ENCODE measurements around the gene CDRT15L2.
"Not testable (repeated sequence)": the region's sequence is repeated elsewhere in the genome, so short reads cannot be mapped to it uniquely, and the experiment has no call there.

Gene CDRT15L2

GRCh38 chr17:20579424-20579823 lies at the start of gene CDRT15L2:
CDRT15L2 (plus strand) TSS chr17:20579724; CDS start chr17:20579744, 20 bp downstream.
- H3K36me3 Mint-ChIP-seq (ENCODE audit: low read depth); H3K4me3 Mint-ChIP-seq: not testable (repeated sequence)

DNA sequence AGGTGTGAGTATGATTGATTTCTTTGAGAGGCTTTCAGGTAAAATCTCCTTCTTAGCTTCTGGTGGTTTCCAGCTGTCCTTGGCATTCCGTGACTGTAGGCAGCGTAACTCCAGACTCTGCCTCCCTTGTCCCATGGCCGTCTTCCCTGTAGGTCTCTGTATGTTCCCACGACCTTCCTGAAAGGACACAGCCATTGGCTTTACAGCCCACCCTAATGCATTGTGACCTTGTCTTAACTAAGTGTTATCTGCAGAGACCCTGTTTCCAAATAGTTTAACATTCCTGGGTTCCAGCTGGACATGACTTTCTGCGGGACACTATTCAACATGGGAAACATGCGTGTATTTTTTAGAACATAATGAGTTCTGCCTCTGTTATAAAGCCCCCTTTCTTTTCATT lies 49.4 kb upstream of the CDRT15L2 start:
- Mint-ChIP-seq H3K27ac (peak overlapping the region; percentile 38), H3K4me3 (peak overlapping the region; percentile 63)
- H3K9me3 Mint-ChIP-seq; H3K4me1 Mint-ChIP-seq (ENCODE audit: low read depth); H3K27me3 Mint-ChIP-seq (ENCODE audit: low read depth); H3K36me3 Mint-ChIP-seq (ENCODE audit: low read depth): not testable (repeated sequence)

More at GRCh38 chr17:20579424-20579823, at the start of gene CDRT15L2:
- H3K9me3 Mint-ChIP-seq; H3K27ac Mint-ChIP-seq; H3K27me3 Mint-ChIP-seq (ENCODE audit: low read depth); H3K4me1 Mint-ChIP-seq (ENCODE audit: low read depth): not testable (repeated sequence)

GRCh38 chr17:20532544-20533090 lies 46.9 kb upstream of the CDRT15L2 start:
- Mint-ChIP-seq H3K4me3 (peak overlapping the region; percentile 85), H3K27ac (peak overlapping the region; percentile 59)
- H3K4me1 Mint-ChIP-seq (ENCODE audit: low read depth); H3K27me3 Mint-ChIP-seq (ENCODE audit: low read depth); H3K9me3 Mint-ChIP-seq; H3K36me3 Mint-ChIP-seq (ENCODE audit: low read depth): not testable (repeated sequence)

DNA sequence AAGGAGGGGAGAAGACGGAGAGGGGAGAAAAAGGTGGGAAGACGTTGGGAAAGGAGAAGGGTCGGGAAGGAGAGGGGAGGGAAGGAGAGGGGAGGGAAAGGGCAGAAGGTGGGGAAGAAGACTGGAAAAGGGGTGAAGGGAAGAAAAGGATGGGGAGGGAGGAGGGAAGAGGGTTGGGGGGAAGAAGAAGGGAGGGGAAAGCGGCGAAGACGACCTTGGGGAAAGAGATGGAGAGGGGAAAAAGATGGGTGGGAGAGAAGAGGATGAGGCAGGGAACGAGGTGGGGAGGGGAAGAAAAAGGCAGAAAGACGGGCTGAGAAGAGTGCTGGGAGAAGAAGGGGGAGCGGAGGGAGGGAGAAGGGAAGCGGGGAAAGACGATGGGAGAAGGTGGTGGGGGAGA lies 46.3 kb upstream of the CDRT15L2 start:
- not testable (repeated sequence) for H3K27ac Mint-ChIP-seq; H3K9me3 Mint-ChIP-seq; H3K27me3 Mint-ChIP-seq (ENCODE audit: low read depth); H3K36me3 Mint-ChIP-seq (ENCODE audit: low read depth); H3K4me1 Mint-ChIP-seq (ENCODE audit: low read depth)
- H3K4me3 Mint-ChIP-seq: peak overlapping the region; percentile 85

DNA sequence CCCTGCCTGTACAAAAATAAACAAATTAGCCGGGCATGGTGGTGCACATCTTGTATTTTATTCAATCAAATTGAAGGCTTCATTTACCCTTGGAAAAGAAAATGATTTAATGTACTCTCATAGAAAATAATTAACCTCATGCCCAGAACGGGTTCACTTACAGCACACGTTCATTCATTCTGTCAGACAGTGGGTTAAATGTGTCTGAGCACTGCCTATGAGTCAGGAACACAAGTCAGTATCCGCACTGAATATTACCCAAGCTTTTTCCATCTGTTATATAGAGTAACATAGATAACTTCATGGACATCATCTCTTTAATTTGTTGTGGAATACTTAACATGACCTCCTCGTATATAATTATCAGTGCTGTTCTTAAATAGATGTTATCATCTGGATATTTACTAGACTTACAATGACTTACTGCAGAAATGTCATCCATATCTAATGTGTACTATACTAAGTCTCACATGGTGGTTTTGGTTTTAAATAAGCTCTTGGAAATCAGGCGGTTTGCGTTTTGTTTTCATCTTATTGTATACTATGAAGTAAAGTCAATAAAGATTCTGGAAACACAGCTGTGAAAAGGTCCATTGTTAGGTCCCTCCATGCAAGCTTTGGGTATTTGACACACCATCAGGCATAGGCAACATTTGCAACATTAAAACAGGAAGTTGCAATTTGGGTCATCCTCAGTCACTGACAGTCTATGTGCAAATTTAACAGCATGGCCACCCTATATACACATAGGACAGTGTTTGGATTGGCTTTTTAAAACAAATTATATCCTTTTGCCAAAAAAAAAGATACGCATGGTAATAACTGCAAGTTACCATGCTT lies 44.6 kb upstream of the CDRT15L2 start:
- H3K4me3 Mint-ChIP-seq; H3K9me3 Mint-ChIP-seq; H3K4me1 Mint-ChIP-seq (ENCODE audit: low read depth); H3K27ac Mint-ChIP-seq; H3K36me3 Mint-ChIP-seq (ENCODE audit: low read depth); H3K27me3 Mint-ChIP-seq (ENCODE audit: low read depth): not testable (repeated sequence)

- H3K9me3 Mint-ChIP-seq; H3K27me3 Mint-ChIP-seq (ENCODE audit: low read depth); H3K4me3 Mint-ChIP-seq; H3K27ac Mint-ChIP-seq; H3K36me3 Mint-ChIP-seq (ENCODE audit: low read depth); H3K4me1 Mint-ChIP-seq (ENCODE audit: low read depth): not testable (repeated sequence)
These were observed 39.1 kb upstream of the CDRT15L2 start for GRCh38 chr17:20540414-20540813.

DNA sequence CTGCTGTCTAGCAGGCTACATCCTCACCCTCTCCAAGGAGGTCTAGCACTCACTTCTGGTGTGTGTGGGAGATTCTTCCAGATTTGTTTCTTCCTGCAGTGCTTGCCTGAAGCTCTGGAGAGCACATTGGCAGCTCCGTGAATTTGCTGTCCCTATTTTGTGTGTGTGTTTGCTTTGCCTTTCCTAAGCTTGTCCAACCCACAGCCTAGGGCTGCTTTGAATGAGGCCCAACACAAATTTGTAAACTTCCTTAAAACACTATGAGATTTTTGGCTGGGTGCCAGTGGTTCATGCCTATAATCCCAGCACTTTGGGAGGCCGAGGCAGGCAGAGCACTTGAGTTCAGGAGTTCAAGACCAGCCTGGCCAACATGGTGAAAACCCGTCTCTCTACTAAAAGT lies 38.7 kb upstream of the CDRT15L2 start:
- H3K36me3 Mint-ChIP-seq (ENCODE audit: low read depth); H3K4me3 Mint-ChIP-seq; H3K4me1 Mint-ChIP-seq (ENCODE audit: low read depth); H3K27me3 Mint-ChIP-seq (ENCODE audit: low read depth); H3K9me3 Mint-ChIP-seq; H3K27ac Mint-ChIP-seq: not testable (repeated sequence)

- H3K4me1 Mint-ChIP-seq (ENCODE audit: low read depth); H3K36me3 Mint-ChIP-seq (ENCODE audit: low read depth): not testable (repeated sequence)
These were observed 37.5 kb upstream of the CDRT15L2 start for GRCh38 chr17:20541853-20542546.

GRCh38 chr17:20547923-20548322 lies 31.6 kb upstream of the CDRT15L2 start:
- not testable (repeated sequence) for H3K9me3 Mint-ChIP-seq; H3K4me3 Mint-ChIP-seq; H3K27ac Mint-ChIP-seq; H3K36me3 Mint-ChIP-seq (ENCODE audit: low read depth); H3K27me3 Mint-ChIP-seq (ENCODE audit: low read depth); H3K4me1 Mint-ChIP-seq (ENCODE audit: low read depth)

More at GRCh38 chr17:20541853-20542546, 37.5 kb upstream of the CDRT15L2 start:
- not testable (repeated sequence) for H3K9me3 Mint-ChIP-seq; H3K4me3 Mint-ChIP-seq; H3K27ac Mint-ChIP-seq; H3K27me3 Mint-ChIP-seq (ENCODE audit: low read depth)

DNA sequence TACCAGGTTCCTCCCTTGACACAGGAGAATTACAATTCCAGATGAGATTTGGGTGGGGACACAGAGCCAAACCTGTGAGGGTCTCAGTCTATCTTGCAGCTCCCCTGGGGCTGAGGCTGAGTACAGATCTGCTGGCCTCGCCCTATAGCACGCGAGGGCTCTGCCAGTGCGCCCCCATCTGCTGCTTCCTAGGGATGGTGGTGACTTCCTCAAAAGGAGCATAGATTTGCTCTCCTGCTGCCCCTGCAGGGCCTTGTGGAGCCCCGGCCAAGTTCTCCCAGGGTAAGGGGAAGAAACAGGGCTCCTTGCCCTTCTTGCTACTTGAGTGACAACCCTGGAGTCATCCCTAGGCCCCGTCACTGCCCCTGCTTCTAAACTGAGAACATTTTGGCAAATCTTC lies 26.6 kb upstream of the CDRT15L2 start:
- H3K27ac Mint-ChIP-seq; H3K9me3 Mint-ChIP-seq; H3K4me1 Mint-ChIP-seq (ENCODE audit: low read depth); H3K4me3 Mint-ChIP-seq; H3K36me3 Mint-ChIP-seq (ENCODE audit: low read depth); H3K27me3 Mint-ChIP-seq (ENCODE audit: low read depth): not testable (repeated sequence)

DNA sequence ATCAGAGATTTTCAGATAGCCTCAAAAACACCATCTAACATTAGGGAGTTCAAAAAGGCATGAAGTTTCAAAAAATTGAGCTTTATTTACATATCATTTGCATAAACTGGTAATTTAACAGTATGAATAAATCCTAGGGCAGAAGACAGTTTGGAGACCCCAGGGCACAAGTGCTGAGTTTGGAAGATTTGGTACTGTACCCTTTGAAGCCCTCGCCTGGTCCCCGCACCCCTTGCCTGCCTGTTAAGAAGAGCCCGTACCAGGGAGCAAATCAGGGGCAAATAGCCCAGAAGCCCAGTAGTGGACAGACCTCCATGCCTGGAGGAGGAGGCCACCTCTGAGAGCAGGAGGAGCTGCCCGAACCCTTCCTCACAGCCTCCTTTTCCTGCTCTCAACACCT lies 24.8 kb upstream of the CDRT15L2 start:
- not testable (repeated sequence) for H3K27me3 Mint-ChIP-seq (ENCODE audit: low read depth); H3K36me3 Mint-ChIP-seq (ENCODE audit: low read depth); H3K4me1 Mint-ChIP-seq (ENCODE audit: low read depth); H3K4me3 Mint-ChIP-seq; H3K9me3 Mint-ChIP-seq; H3K27ac Mint-ChIP-seq

- not testable (repeated sequence) for H3K27ac Mint-ChIP-seq
These were observed 24.2 kb upstream of the CDRT15L2 start for GRCh38 chr17:20555135-20556010.

DNA sequence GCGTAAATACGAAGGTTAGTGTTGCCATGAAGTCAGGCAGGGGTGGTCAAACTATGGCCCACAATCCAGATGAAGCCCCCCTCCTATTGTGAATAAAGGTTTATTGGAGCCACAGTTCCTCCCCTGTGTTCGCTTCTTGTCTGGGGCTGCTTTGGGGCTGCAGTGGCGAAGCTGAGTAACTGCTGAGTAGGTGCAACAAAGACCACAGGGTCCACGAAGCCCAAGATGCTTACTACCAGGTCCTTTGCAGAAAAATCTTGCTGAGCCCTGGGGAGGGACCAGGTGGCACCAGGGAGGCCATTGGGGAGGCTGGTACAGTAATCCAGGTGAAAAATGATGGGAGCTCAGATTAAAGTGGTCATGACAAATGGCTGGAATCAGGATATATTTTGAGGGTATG lies 21.4 kb upstream of the CDRT15L2 start:
- H3K36me3 Mint-ChIP-seq (ENCODE audit: low read depth); H3K9me3 Mint-ChIP-seq; H3K27ac Mint-ChIP-seq; H3K4me3 Mint-ChIP-seq; H3K27me3 Mint-ChIP-seq (ENCODE audit: low read depth); H3K4me1 Mint-ChIP-seq (ENCODE audit: low read depth): not testable (repeated sequence)

More at GRCh38 chr17:20555135-20556010, 24.2 kb upstream of the CDRT15L2 start:
- H3K9me3 Mint-ChIP-seq; H3K27me3 Mint-ChIP-seq (ENCODE audit: low read depth); H3K36me3 Mint-ChIP-seq (ENCODE audit: low read depth); H3K4me1 Mint-ChIP-seq (ENCODE audit: low read depth); H3K4me3 Mint-ChIP-seq: not testable (repeated sequence)

DNA sequence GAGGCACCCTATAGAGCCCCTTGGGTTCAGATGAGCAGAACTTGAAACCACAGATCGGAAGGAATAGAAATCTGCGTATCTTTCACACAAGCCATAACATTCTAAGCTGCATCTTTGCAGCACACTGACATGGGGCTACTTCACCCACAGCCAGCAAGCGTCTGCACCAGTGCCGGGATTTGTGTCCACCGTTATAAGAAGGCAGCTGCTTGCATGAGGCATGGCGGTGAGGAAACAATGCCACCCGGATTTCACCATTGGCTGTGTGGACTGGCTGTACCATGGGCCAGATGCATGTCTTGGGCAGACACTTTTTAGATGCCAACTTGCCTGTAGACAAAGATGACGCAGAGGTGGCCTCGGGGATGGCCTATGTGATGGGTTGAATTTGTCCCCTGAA lies 20.5 kb upstream of the CDRT15L2 start:
- H3K4me3 Mint-ChIP-seq; H3K36me3 Mint-ChIP-seq (ENCODE audit: low read depth); H3K27ac Mint-ChIP-seq; H3K4me1 Mint-ChIP-seq (ENCODE audit: low read depth); H3K9me3 Mint-ChIP-seq; H3K27me3 Mint-ChIP-seq (ENCODE audit: low read depth): not testable (repeated sequence)
